ENCODE data around the gene RAC3.

RAC3 gene

DNA sequence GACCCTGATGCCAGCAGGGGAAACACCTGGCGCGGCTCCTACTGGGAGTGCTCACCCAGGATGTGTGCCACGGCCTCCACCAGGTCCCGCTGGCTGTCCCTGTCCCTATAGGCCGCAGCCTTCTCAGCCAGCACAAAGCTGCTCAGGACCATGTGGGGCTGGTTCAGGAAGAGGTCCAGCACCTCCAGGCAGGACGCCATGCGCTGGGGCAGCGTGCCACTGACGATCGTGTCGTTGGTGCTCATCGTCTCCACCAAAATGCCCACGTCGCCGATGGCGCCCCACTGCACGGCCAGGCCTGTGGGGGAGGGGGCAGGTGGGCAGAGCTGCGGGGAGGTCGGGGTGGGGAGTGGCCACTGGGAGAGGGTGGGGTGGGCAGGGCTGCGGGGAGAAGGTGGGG is 50.1 kb downstream of the RAC3 start:
- Histone ChIP-seq H3K9me3 (replicated peaks in 1 of 2; ENCODE audit: control insufficient read depth in 2 of 2, insufficient read depth in 1 of 2, low read depth in 1 of 2, low read length in 2 of 2) (peaks cover 0 to 1% of the 10 kb centered on the region in 2 donors), H3K9ac (ENCODE audit: low read depth, low read length, poor library complexity) (peak overlapping the region; percentile 60), H3K4me3 (ENCODE audit: low read length in 2 of 2) (no peak overlapping the region), H2BK12ac (ENCODE audit: low read length) (no peak overlapping the region), H2BK15ac (ENCODE audit: low read length) (no peak overlapping the region), H3K23ac (ENCODE audit: low read depth, low read length, poor library complexity) (peak overlapping the region; percentile 43), H2BK5ac (ENCODE audit: low read length) (no peak overlapping the region), H2BK120ac (ENCODE audit: low read depth, low read length) (no peak overlapping the region), H3K27me3 (ENCODE audit: control insufficient read depth in 3 of 3, insufficient read depth in 3 of 3, low read depth in 1 of 3, low read length in 3 of 3) (no peaks in the 10 kb centered on the region), H3K4me1 (ENCODE audit: control insufficient read depth in 2 of 2, insufficient read depth in 1 of 2, low read depth in 1 of 2, low read length in 2 of 2) (peaks cover 0 to 3% of the 10 kb centered on the region in 2 donors), H4K8ac (ENCODE audit: low read depth, low read length) (no peak overlapping the region), H3K14ac (ENCODE audit: low read length) (no peak overlapping the region), H3K79me1 (ENCODE audit: low read depth, low read length) (peaks cover 41% of the 10 kb centered on the region), H3K4ac (ENCODE audit: low read length) (no peak overlapping the region), H3K4me2 (ENCODE audit: insufficient read depth, low read length, poor library complexity, severe bottlenecking) (no peak overlapping the region), H3K36me3 (replicated peaks in 1 of 2; ENCODE audit: control insufficient read depth in 2 of 2, insufficient read depth in 2 of 2, low read length in 2 of 2) (peaks cover 74 to 89% of the 10 kb centered on the region in 2 donors), H2AFZ (ENCODE audit: low read length) (no peak overlapping the region), H3K27ac (replicated peaks; ENCODE audit: low read length) (no peak overlapping the region), H4K91ac (ENCODE audit: low read depth, low read length, poor library complexity) (no peak overlapping the region), H2AK5ac (ENCODE audit: low read depth, low read length) (no peak overlapping the region), H3K18ac (ENCODE audit: low read length) (no peak overlapping the region)
- DNase-seq (ENCODE audit: low spot score) = no peak
- WGBS, 2 donors (ENCODE audit: extremely low coverage in 2 of 2, insufficient read length in 2 of 2, insufficient replicate concordance in 1 of 2) = no CpG with 5 or more reads among the region's 20 CpGs

DNA sequence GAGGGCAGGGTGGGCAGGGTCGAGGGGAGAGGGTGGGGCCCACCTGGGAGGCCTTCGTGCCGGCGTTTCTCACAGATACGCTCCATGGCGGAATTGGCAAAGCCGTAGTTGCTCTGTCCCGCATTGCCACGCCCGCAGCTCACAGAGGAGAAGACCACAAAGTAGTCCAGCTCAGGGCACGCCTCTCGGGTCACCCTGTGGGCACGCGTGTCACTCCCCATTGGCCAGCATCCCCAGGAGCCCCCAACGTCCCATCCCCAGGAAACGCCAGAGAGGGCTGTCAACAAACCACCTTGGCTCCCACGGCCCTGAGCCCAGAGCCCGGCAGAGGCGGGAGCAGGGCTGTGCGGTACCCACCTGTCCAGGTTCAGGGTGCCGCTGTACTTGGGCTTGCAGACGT is 50.5 kb downstream of the RAC3 start:
- Histone ChIP-seq H2BK12ac (ENCODE audit: low read length) (no peak overlapping the region), H3K27ac (replicated peaks; ENCODE audit: low read length) (no peak overlapping the region), H3K27me3 (ENCODE audit: control insufficient read depth in 3 of 3, insufficient read depth in 3 of 3, low read depth in 1 of 3, low read length in 3 of 3) (no peaks in the 10 kb centered on the region), H3K23ac (ENCODE audit: low read depth, low read length, poor library complexity) (no peak overlapping the region), H4K8ac (ENCODE audit: low read depth, low read length) (no peak overlapping the region), H4K91ac (ENCODE audit: low read depth, low read length, poor library complexity) (no peak overlapping the region), H3K4me1 (ENCODE audit: control insufficient read depth in 2 of 2, insufficient read depth in 1 of 2, low read depth in 1 of 2, low read length in 2 of 2) (peaks cover 0 to 3% of the 10 kb centered on the region in 2 donors), H2BK15ac (ENCODE audit: low read length) (no peak overlapping the region), H3K36me3 (replicated peaks in 1 of 2; ENCODE audit: control insufficient read depth in 2 of 2, insufficient read depth in 2 of 2, low read length in 2 of 2) (peaks cover 78 to 93% of the 10 kb centered on the region in 2 donors), H2BK120ac (ENCODE audit: low read depth, low read length) (no peak overlapping the region), H2AK5ac (ENCODE audit: low read depth, low read length) (no peak overlapping the region), H3K4me3 (ENCODE audit: low read length in 2 of 2) (no peak overlapping the region), H2AFZ (ENCODE audit: low read length) (no peak overlapping the region), H3K4me2 (ENCODE audit: insufficient read depth, low read length, poor library complexity, severe bottlenecking) (no peak overlapping the region), H3K14ac (ENCODE audit: low read length) (no peak overlapping the region), H3K18ac (ENCODE audit: low read length) (no peak overlapping the region), H3K79me1 (ENCODE audit: low read depth, low read length) (peaks cover 44% of the 10 kb centered on the region), H2BK5ac (ENCODE audit: low read length) (peak overlapping the region; percentile 78), H3K9me3 (replicated peaks in 1 of 2; ENCODE audit: control insufficient read depth in 2 of 2, insufficient read depth in 1 of 2, low read depth in 1 of 2, low read length in 2 of 2) (peaks cover 0 to 1% of the 10 kb centered on the region in 2 donors), H3K9ac (ENCODE audit: low read depth, low read length, poor library complexity) (no peak overlapping the region), H3K4ac (ENCODE audit: low read length) (no peak overlapping the region)
- WGBS, 2 donors (ENCODE audit: extremely low coverage in 2 of 2, insufficient read length in 2 of 2, insufficient replicate concordance in 1 of 2) = no CpG with 5 or more reads among the region's 22 CpGs
- no peak for DNase-seq (ENCODE audit: low spot score)

DNA sequence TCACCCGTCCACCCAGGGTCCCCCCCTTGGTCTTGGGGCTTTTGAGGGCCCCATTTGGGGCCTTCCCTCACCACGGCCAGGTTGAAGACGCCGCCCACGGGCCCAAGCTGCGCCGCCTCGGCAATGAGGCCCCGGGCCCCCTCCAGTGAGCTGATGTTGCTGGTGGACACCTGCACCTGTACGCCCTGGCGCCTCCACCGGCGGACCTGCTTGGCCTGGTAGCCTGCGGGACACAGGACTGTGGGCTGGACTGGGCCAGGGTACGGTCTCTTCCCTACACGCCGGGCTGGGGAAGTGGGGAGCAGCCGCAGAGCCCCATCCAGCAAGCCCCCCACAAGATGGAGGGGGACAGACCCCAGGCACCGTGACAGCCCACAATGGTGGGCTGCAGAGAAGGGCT is 51.0 kb downstream of the RAC3 start:
- Histone ChIP-seq H3K4me1 (ENCODE audit: control insufficient read depth in 2 of 2, insufficient read depth in 1 of 2, low read depth in 1 of 2, low read length in 2 of 2) (peaks cover 0 to 3% of the 10 kb centered on the region in 2 donors), H2BK15ac (ENCODE audit: low read length) (no peak overlapping the region), H3K9me3 (replicated peaks in 1 of 2; ENCODE audit: control insufficient read depth in 2 of 2, insufficient read depth in 1 of 2, low read depth in 1 of 2, low read length in 2 of 2) (peaks cover 0 to 1% of the 10 kb centered on the region in 2 donors), H3K14ac (ENCODE audit: low read length) (no peak overlapping the region), H3K18ac (ENCODE audit: low read length) (no peak overlapping the region), H3K27ac (replicated peaks; ENCODE audit: low read length) (no peak overlapping the region), H2BK12ac (ENCODE audit: low read length) (no peak overlapping the region), H3K4ac (ENCODE audit: low read length) (no peak overlapping the region), H3K79me1 (ENCODE audit: low read depth, low read length) (peaks cover 46% of the 10 kb centered on the region), H2BK120ac (ENCODE audit: low read depth, low read length) (no peak overlapping the region), H2AK5ac (ENCODE audit: low read depth, low read length) (no peak overlapping the region), H3K4me2 (ENCODE audit: insufficient read depth, low read length, poor library complexity, severe bottlenecking) (no peak overlapping the region), H3K23ac (ENCODE audit: low read depth, low read length, poor library complexity) (no peak overlapping the region), H3K27me3 (ENCODE audit: control insufficient read depth in 3 of 3, insufficient read depth in 3 of 3, low read depth in 1 of 3, low read length in 3 of 3) (no peaks in the 10 kb centered on the region), H2AFZ (ENCODE audit: low read length) (no peak overlapping the region), H3K36me3 (replicated peaks in 1 of 2; ENCODE audit: control insufficient read depth in 2 of 2, insufficient read depth in 2 of 2, low read length in 2 of 2) (peaks cover 83 to 98% of the 10 kb centered on the region in 2 donors), H4K8ac (ENCODE audit: low read depth, low read length) (no peak overlapping the region), H2BK5ac (ENCODE audit: low read length) (peak overlapping the region; percentile 78), H3K9ac (ENCODE audit: low read depth, low read length, poor library complexity) (no peak overlapping the region), H4K91ac (ENCODE audit: low read depth, low read length, poor library complexity) (no peak overlapping the region), H3K4me3 (ENCODE audit: low read length in 2 of 2) (no peak overlapping the region)
- no peak for DNase-seq (ENCODE audit: low spot score)
- WGBS, 2 donors (ENCODE audit: extremely low coverage in 2 of 2, insufficient read length in 2 of 2, insufficient replicate concordance in 1 of 2) = no CpG with 5 or more reads among the region's 19 CpGs

DNA sequence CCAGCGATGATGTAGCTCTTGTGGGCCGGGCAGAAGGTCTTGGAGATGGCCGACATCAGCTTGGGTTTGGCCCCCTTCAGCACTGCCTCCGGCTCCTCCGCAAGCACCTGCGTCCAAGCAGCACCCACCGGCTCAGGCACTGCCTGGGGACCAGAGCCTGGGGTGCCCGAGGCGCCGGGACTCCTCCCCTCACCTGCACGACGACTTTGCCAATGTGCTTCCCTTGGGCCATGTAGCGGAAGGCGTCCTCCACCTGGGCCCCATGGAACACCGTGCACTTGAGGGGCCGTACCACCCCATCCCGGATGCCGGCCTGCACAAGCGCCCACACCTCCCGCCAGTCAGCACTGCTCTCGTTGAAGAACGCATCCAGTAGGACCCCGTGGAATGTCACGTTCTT is 51.5 kb downstream of the RAC3 start:
- WGBS, 2 donors (ENCODE audit: extremely low coverage in 2 of 2, insufficient read length in 2 of 2, insufficient replicate concordance in 1 of 2) = no CpG with 5 or more reads among the region's 24 CpGs

More for the DNA sequence above, 51.5 kb downstream of the RAC3 start:
- H4K91ac ChIP-seq (ENCODE audit: low read depth, low read length, poor library complexity) = no peak overlapping the region
- peaks cover 52% of the 10 kb centered on the region for H3K79me1 ChIP-seq (ENCODE audit: low read depth, low read length)
- H3K4me2 ChIP-seq (ENCODE audit: insufficient read depth, low read length, poor library complexity, severe bottlenecking) = no peak overlapping the region
- H2BK120ac ChIP-seq (ENCODE audit: low read depth, low read length) = no peak overlapping the region
- H2BK5ac ChIP-seq (ENCODE audit: low read length) = no peak overlapping the region
- no peak overlapping the region for H2AK5ac ChIP-seq (ENCODE audit: low read depth, low read length)
- H3K9ac ChIP-seq (ENCODE audit: low read depth, low read length, poor library complexity) = peak overlapping the region; percentile 60
- no peaks in the 10 kb centered on the region for H3K27me3 ChIP-seq (ENCODE audit: control insufficient read depth in 3 of 3, insufficient read depth in 3 of 3, low read depth in 1 of 3, low read length in 3 of 3)
- H2BK12ac ChIP-seq (ENCODE audit: low read length) = no peak overlapping the region
- H3K4ac ChIP-seq (ENCODE audit: low read length) = no peak overlapping the region
- H3K36me3 ChIP-seq (replicated peaks in 1 of 2; ENCODE audit: control insufficient read depth in 2 of 2, insufficient read depth in 2 of 2, low read length in 2 of 2) = peaks cover 86 to 99% of the 10 kb centered on the region in 2 donors
- H3K4me3 ChIP-seq (ENCODE audit: low read length in 2 of 2) = no peak overlapping the region
- peak overlapping the region; percentile 43 for H4K8ac ChIP-seq (ENCODE audit: low read depth, low read length)
- no peak overlapping the region for H3K27ac ChIP-seq (replicated peaks; ENCODE audit: low read length)
- no peaks in the 10 kb centered on the region for H3K4me1 ChIP-seq (ENCODE audit: control insufficient read depth in 2 of 2, insufficient read depth in 1 of 2, low read depth in 1 of 2, low read length in 2 of 2)
- H3K18ac ChIP-seq (ENCODE audit: low read length) = peak overlapping the region; percentile 48
- H2BK15ac ChIP-seq (ENCODE audit: low read length) = no peak overlapping the region
- no peak overlapping the region for H3K14ac ChIP-seq (ENCODE audit: low read length)
- peaks cover 0 to 1% of the 10 kb centered on the region in 2 donors for H3K9me3 ChIP-seq (replicated peaks in 1 of 2; ENCODE audit: control insufficient read depth in 2 of 2, insufficient read depth in 1 of 2, low read depth in 1 of 2, low read length in 2 of 2)
- H3K23ac ChIP-seq (ENCODE audit: low read depth, low read length, poor library complexity) = peak overlapping the region; percentile 10
- DNase-seq (ENCODE audit: low spot score) = no peak
- no peak overlapping the region for H2AFZ ChIP-seq (ENCODE audit: low read length)
